GM13976 (cell line): ENCODE results near the gene NUP214.
"Not testable (repeated sequence)": the region's sequence is repeated elsewhere in the genome, so short reads cannot be mapped to it uniquely, and the experiment has no call there.

Source experiments
- DNase-seq: peaks from one replicate; pipeline ENCODE4 v3.0.0; 2012; ENCODE audit warnings: low spot score
- CTCF ChIP-seq: IDR thresholded peaks from 2 replicates; pipeline ENCODE4 v1.5.1; 2012; ENCODE audit warnings: borderline replicate concordance, mild to moderate bottlenecking; ENCODE audit not compliant: insufficient read depth; ENCODE audit errors: extremely low read depth, missing control alignments, control extremely low read depth
- in situ Hi-C: fragments of 300-500 bp; cut with MboI; formaldehyde crosslinking; loops from one replicate; pipeline ENCODE4 v1.12.0; 2022; ENCODE audit warnings: low sequenced_read_pairs, mixed read lengths, inconsistent platforms; ENCODE audit not compliant: unreplicated experiment

Gene NUP214

GRCh38 chr9:131111186-131111853, 14.1 kb upstream of the NUP214 start:
- no peak for TF ChIP-seq CTCF
- in situ Hi-C loops = no loop called here
- DNase-seq = peak; percentile 12

GRCh38 chr9:131111854-131112311, 13.5 kb upstream of the NUP214 start:
- TF ChIP-seq CTCF = no peak
- in situ Hi-C loops = no loop called here
- peak; percentile 5 for DNase-seq

- in situ Hi-C loops = no loop called here
- DNase-seq = peak; percentile 20
- TF ChIP-seq CTCF = no peak
Measured at GRCh38 chr9:131112374-131113154, 12.8 kb upstream of the NUP214 start.

- DNase-seq = peak; percentile 10
- in situ Hi-C loops = no loop called here
Measured at GRCh38 chr9:131113655-131114054, 11.7 kb upstream of the NUP214 start.

GRCh38 chr9:131114084-131114535, 11.3 kb upstream of the NUP214 start:
- peak; percentile 20 for DNase-seq
- no peak for TF ChIP-seq CTCF
- in situ Hi-C loops = no loop called here

More at GRCh38 chr9:131113655-131114054, 11.7 kb upstream of the NUP214 start:
- TF ChIP-seq CTCF = no peak

- in situ Hi-C loops, DNase-seq: not testable (repeated sequence)
Measured at GRCh38 chr9:131115360-131115742, 10.0 kb upstream of the NUP214 start.
